ENCODE data around the gene ANO6.
"Not testable (repeated sequence)": the region's sequence is repeated elsewhere in the genome, so short reads cannot be mapped to it uniquely, and the experiment has no call there.

The ANO6 gene

GRCh38 chr12:45317261-45317660 lies 101.4 kb downstream of the ANO6 start:
- DNase-seq, result not testable (repeated sequence)

GRCh38 chr12:45322810-45323209 lies 106.9 kb downstream of the ANO6 start:
- no peak for DNase-seq

GRCh38 chr12:45324391-45324790 lies 108.5 kb downstream of the ANO6 start:
- no peak for DNase-seq

DNA sequence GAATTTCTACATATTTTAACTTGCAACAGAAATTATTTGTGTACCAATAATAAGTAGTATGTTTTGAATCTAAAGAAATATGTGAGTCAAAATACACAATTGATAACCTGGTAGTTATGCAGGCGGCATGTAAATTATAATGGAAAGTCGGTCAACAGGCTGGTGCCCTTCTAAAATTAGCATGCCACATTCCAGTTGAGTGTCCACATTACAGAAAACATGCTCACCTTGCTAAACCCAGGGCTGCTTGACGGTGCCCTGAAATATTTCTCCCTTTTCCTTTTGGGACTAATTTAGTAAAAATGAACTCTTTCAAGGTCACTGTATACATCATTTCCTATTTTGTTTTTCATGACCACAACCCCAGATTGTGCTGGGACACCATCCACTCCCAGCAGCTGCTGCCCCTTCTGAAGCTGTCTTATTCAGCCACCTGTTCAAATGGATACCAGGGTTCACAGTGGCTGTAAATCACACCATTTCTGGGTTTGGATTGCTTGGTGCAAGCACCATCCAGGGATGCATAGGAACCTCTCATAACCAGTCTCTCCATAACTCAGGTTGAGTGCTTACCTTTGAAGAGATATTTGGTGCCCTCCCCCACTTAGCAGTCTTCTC lies 110.6 kb downstream of the ANO6 start:
- DNase-seq, result no peak

DNA sequence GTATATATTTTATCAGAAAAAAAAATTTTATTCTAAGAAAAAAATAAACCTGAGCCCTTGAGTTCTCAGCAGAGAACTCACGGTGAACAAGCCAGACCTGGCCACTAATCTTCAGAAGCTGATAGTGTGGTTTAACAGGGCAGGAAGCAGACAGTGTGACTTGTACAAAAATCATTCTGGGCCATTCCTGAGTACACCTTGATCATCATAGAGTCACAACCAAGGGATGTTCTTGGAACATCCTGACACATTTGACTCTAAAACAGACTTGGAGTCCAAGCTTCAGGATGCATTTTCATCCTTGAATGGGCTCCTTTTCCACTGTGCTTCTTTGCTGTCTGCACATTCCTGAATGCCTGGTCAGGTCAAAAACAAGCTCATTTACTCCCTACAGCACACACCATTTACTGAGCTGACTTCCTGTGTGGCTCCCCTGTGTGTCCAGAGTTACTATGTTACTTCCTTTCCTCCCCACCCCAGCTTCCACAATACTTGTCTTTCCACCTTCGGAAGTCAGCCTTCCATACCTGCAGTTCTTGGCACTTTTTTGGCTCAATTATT lies 112.0 kb downstream of the ANO6 start:
- no peak for DNase-seq

GRCh38 chr12:45329238-45329637 lies 113.3 kb downstream of the ANO6 start:
- DNase-seq, result no peak

DNA sequence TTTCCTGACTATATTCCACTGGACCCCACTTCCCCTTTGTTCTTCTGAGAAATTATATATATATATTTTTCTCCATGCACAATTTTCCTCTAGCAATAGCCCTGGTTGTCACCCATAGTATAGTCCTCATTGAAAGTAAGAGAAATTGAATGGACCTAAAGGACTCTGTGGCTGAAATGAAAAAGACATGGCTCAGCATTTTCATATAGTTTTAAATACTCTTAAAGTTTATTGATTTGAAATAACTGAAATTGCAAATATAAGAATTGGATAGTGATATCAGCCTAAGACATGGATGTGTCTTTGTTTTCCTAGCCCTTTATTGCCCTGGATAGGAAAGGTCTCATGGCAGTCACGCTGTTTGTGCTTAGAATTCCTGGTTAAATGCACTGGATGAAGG lies 113.8 kb downstream of the ANO6 start:
- no peak for DNase-seq

DNA sequence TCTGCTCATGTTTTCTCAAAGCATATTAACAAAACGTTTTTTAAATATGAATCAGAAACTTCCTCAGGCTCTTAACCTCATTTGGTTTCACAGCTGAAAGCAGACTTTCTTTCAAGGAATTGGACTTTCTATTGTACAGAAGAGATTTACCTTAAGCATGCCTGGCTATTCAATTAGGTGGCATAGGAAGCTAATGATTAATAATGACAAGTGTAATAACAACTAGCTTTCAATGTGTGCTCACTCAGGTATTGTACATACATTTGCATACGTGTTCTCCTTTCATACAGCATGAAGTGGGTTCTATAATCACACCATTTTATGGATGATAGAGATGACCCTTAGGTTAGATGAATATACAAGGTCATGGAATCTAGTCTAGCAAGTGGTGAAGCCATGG lies 115.7 kb downstream of the ANO6 start:
- no peak for DNase-seq

- DNase-seq, result no peak
Measured at GRCh38 chr12:45334396-45334795, 118.5 kb downstream of the ANO6 start.

GRCh38 chr12:45336331-45336730 lies 120.4 kb downstream of the ANO6 start:
- no peak for DNase-seq

DNA sequence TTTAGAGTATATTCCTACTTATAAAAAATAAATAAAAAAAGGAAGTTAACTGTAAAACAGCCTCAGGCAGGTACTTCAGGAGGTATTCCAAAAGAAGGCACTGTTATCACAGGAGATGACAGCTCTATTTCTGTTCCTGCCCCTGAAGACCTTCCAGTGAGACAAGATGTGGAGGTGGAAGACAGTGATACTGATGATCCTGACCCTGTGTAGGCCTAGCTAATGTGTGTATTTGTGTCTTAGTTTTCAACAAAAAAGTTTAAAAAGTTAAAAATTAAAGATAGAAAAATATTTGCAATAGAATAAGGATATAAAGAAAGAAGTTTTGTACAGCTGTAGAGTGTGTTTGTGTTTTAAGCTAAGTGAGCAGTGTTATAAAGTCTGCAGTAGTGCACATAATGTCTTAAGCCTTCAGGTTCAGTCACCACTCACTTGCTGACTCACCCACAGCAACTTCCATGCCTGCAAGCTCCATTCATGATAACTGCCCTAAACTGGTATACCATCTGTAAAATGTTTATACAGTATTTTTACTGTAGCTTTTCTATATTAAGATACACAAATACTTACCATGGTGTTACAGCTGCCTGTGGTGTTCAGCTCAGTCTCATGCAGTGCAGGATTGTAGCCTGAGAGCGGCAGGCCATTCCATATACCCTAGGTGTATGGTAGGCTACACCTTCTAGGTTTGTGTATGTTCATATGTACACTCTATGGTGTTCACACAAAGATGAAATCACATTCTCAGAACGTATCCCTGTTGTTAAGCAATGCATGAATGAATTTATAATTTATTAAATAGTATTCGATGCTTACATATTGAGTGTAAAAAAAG lies 121.1 kb downstream of the ANO6 start:
- DNase-seq, result no peak

GRCh38 chr12:45337835-45338234 lies 121.9 kb downstream of the ANO6 start:
- no peak for DNase-seq

DNA sequence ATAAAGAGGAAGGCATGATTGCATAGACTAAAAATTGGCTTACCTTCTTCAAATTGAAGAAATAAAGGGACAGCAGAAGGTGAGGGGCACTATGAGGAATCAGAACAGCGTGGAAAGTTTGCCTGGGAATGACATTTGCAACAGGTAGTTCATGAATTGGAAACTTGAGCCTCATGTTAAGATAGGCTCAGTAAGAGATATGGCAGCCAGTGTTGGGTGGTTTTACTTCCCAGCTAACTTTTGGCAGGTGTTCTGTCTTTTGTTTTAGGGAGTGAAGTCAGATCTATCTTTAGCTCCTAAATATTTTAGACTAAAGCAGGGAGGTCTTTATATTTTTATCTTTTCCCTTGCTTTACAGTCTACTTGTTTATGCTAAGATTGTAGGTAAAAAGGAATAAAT lies 122.4 kb downstream of the ANO6 start:
- no peak for DNase-seq

DNA sequence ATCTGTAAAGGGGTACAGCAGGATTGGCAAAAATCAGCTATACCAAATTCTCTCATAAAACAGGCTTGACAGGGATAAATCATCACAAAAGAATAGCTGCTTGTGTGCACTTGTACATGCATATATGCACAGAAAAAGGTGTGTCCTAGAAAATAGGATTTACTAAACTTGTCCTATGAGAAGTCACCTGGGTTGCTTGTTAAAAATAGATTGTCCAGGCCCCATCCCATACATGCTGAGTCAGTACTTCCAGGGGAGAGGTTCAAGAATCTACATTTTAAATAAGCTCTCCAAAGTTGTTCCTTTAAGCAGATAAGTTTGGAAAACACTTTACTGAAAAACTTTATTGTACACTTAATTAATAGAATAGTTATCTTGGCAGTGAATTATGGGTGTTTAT lies 123.1 kb downstream of the ANO6 start:
- no peak for DNase-seq

GRCh38 chr12:45342171-45342570 lies 126.3 kb downstream of the ANO6 start:
- DNase-seq, result no peak

DNA sequence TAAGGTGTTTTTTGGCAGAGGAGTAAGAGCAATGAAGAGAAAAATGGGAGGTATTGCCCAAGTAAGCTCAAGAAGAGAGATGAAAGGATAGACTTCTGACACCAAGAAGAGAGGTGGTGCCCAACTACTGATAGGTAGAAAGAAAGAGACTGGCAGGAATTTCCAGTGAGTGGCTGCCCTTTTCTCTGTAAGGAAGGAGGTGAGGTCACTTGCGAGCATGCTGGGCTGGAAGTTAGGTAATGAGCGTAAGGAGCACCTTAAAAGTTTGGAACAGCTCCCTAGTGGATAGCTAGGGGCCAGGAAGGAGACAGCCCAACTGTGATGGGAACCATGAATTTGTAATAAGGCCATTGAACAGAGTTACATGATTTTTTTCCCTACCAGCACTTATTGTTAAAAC lies 127.0 kb downstream of the ANO6 start:
- no peak for DNase-seq

- DNase-seq, result no peak
Measured at GRCh38 chr12:45343269-45344051, 127.6 kb downstream of the ANO6 start.

DNA sequence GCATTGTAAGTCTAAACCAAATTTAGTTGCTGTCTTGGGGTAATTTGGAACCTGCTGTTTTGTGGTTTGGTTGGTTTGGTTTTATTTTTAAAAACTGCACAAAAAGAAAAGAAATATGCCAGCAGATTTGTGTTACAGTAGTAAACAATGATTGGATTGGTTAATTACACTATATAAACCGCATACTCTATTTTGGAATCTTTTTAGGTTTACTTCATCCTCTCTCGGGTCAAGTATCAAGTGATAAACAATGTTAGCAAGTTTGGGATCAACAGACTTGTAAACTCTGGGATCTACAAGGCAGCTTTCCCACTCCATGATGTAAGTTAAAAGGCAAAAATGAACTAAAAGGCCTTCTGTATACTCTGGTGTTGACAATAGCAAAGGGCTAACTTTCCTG lies 132.4 kb downstream of the ANO6 start:
- DNase-seq, result no peak

GRCh38 chr12:45348986-45349385 lies 133.1 kb downstream of the ANO6 start:
- DNase-seq, result no peak

DNA sequence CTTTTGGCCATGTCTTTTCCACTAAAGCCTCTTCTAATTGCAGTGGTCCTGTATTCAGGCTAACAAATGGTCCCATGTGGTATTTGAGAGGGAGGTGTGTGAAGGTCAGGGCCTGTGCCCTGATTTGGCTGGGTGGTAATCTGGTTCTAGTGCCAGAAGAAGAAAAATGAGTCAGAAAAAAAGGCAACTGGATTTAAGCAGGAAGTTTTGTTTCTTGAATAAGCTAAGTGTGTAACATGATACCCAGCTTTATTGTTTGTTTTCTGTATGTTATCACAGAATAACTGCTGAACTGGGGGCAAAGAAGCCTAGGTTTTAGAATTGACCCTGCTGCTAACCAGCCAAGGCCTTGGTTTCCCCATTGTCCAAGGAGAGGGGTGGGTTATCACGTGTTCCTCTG lies 134.0 kb downstream of the ANO6 start:
- DNase-seq, result no peak

DNA sequence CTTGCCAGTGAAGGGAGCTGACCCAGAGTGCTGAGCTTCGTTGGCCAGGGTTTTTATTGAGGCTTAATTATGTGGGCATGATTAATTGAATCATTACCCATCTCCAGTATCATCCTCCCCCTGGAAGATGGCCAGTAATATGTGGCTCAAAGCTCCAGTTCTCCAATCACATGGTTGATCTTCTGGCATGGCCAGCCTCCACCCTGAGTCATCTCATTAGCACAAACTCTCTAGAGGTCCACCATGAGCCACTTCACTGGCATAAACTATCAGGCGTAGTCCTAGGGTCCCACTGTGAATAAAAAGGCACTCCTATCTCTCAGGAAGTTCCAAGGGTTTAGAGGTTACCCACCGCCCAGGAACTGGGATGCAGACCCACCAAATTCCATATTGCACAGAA lies 135.0 kb downstream of the ANO6 start:
- no peak for DNase-seq

- no peak for DNase-seq
Measured at GRCh38 chr12:45351921-45352670, 136.2 kb downstream of the ANO6 start.

DNA sequence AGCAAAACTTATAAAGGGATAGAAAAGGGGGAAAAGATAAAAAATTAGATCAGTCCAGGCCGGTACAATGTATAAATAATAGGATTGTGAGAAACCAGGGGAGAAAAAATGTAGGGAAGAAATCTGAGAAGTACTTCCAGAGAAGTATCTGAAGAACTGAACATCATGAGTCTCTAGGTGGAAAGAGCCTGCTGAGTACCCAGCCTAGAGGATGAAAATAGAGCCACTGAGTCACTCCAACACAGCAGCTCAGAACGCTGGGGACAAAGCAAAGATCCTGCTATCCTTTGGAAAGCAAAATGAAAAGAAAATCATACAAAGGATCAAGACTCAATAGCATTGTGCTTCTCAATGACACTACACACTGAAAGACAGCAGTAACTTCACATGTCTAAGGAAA lies 138.0 kb downstream of the ANO6 start:
- DNase-seq, result no peak

Data from SHP77 treated with DMSO at 0.1 percent for 48 hours (cell line).